Activated CD8-positive, alpha-beta memory T cell treated with anti-CD3 and anti-CD28 coated beads, Interleukin-2, amount 50 U/mL, for 1 hour (primary cell): Measurements from ENCODE around the gene NLN.
"Not testable (repeated sequence)": the region's sequence is repeated elsewhere in the genome, so short reads cannot be mapped to it uniquely, and the experiment has no call there.

Source experiments
- DNase-seq: peaks from one replicate; pipeline ENCODE4 v3.0.0-alpha.2; 2020; ENCODE audit errors: extremely low read depth

NLN gene

GRCh38 chr5:65772963-65773362 is 51.0 kb downstream of the NLN start:
- not testable (repeated sequence) for DNase-seq

GRCh38 chr5:65774346-65774745 is 52.3 kb downstream of the NLN start:
- no peak for DNase-seq

GRCh38 chr5:65775476-65775875 is 53.5 kb downstream of the NLN start:
- DNase-seq: no peak

DNA sequence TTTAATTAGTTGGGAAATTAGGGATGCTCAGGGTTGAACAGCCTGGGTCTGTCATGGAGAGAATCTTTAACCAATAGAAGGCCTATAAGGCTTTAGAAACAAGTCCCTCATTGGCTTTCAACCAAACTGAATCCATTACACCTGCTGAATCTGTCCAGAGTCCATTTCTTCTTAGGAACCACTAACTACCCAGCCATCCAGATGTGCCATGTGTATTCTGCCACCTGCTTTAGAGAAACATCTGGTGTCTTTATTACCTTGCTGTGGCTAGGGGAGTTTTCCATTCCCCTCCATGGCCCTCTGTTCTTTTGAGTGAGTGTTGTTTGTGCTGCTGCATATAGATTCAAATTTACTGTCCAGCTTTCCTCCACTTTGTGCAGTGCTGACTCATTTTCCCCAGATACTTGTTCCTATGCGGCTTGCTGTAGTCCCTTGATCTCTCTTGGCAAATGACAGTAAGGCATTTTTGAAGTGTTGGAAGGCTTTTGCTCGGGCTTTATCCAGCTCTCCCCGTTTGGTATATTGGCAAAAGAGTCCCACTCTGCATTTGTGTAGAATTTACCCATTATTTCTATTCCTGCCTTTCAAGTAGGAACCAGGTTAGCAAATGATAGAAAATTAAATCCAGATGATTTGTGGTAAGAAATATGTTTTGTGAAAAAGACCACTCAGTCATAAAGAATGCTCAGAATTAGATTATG is 54.6 kb downstream of the NLN start:
- DNase-seq: no peak

DNA sequence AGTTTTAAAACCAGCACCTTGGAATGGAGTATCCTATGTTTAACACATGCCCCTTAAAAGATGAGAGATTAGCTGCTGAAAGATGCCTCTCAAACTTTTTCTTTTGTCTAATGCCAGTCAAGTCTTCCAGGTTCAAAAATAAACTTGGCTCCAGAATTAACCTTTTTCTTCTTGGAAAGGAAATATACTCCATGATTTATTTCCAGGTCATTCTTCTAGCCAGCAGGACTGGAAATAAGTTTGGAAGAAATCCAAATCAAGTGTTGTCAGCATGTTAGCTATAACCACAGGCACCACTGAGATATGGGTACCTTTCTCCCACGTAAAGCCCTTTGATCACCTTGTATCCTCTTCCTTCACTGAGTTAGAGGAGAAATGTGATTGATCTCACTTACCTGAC is 56.1 kb downstream of the NLN start:
- no peak for DNase-seq

GRCh38 chr5:65779643-65780042 is 57.6 kb downstream of the NLN start:
- no peak for DNase-seq

DNA sequence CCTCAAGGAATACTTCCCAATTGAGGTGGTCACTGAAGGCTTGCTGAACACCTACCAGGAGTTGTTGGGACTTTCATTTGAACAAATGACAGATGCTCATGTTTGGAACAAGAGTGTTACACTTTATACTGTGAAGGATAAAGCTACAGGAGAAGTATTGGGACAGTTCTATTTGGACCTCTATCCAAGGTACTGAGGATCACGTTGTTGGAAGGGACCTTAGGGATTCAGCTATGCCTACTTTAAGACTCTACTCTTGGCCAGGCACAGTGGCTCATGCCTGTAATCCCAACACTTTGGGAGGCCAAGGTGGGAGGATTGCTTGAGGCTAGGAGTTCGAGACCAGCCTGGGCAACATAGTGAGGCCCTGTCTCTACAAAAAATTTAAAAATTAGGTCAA is 66.3 kb downstream of the NLN start:
- not testable (repeated sequence) for DNase-seq

GRCh38 chr5:65790371-65791163 is 68.6 kb downstream of the NLN start:
- no peak for DNase-seq

DNA sequence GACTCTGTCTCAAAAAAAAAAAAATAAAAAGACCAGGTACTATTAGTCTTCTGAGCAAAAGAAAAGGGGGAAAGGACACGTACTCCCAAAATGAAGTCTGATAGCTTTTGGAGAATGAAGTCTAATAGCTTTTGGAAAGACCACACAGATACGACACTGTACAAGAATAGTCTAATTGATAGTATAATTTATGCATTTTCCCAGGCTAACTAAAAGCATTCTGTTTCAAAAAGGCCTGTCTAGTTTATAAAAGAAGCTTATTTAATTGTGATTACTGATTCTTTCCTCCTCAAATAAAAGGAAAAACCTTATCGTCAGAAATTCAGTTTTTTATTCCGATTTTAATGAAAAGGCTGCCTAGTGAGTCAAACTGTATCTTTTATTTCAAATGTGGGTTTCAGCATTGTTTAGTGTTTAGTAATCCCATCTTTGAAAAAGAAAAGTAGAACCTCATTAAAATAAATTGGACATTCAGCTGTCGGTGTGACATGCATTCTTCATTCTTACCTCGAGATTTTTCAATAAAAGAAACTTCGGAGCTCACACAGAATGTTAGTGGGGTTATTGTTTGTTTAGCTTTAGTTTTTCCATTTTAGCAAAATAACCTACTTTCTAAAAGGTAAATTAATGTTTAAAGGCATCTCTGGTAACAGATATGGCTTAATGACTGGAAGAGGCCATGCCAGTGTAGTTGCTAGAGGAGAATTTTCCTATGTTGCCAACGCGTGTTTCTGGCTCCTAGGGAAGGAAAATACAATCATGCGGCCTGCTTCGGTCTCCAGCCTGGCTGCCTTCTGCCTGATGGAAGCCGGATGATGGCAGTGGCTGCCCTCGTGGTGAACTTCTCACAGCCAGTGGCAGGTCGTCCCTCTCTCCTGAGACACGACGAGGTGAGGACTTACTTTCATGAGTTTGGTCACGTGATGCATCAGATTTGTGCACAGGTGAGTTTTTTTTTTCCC is 70.0 kb downstream of the NLN start:
- DNase-seq: no peak

- DNase-seq: no peak
Measured at GRCh38 chr5:65796269-65796668, 74.3 kb downstream of the NLN start.

- no peak for DNase-seq
Measured at GRCh38 chr5:65796751-65797316, 74.8 kb downstream of the NLN start.

GRCh38 chr5:65797481-65797880 is 75.5 kb downstream of the NLN start:
- DNase-seq: no peak

DNA sequence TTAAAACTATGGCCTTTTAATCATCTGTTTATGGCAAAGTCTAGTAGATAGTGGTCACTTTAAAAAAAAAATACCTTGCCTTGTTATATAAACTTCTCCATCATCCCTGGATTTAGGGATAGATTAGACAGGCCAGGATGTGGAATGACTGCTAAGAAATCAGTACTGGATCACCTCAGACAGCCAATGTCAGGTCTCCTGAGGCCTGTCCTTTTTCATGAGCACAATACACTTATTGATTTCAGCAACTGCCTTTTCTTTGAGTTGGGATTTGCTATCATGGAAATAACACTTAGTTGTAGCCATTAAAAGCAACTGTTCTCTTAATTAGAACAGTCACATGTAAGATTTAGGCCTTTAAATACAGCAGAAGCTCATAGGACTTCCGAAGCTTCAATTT is 77.9 kb downstream of the NLN start:
- DNase-seq: no peak

- no peak for DNase-seq
Measured at GRCh38 chr5:65800775-65801174, 78.8 kb downstream of the NLN start.

- DNase-seq: no peak
Measured at GRCh38 chr5:65801352-65801783, 79.4 kb downstream of the NLN start.

DNA sequence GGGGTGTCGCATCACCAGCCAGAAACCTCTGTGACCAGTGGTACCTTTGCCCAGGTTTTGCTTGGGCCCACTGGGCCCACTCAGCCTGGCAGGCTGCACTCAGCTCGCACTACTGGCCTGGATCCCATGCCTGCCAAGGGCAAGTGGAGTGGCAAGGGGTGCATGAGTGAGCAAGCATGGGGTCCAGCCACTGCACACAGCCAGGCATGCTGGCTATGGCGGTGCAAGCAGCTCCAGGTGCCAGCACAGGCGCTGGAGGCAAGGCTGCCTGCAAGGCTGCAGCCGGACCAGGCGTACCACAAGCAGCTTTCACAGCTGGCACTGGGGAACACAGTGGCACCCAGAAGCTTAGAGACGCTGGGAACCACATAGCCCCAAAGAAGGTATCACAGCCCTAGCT is 80.1 kb downstream of the NLN start:
- DNase-seq: no peak

DNA sequence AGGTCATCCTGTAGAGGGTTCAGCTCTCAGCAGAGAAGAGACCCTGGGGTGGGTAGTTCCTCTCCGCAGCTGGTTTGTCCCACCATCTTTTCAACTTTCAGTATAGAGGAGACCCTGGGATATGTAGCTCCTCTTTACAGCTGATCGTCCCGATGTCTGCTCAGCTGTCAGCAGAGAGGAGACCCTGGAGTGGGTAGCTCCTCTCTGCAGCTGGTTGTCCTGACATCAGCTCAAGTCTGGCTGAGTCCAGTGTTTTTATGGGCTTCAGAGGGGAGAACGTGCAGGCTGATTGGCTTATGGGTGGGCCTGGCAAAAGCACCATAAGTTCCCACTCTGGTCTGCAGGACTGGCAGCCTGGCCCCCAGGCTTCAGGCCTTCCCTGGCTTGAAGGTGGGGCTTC is 80.8 kb downstream of the NLN start:
- no peak for DNase-seq

DNA sequence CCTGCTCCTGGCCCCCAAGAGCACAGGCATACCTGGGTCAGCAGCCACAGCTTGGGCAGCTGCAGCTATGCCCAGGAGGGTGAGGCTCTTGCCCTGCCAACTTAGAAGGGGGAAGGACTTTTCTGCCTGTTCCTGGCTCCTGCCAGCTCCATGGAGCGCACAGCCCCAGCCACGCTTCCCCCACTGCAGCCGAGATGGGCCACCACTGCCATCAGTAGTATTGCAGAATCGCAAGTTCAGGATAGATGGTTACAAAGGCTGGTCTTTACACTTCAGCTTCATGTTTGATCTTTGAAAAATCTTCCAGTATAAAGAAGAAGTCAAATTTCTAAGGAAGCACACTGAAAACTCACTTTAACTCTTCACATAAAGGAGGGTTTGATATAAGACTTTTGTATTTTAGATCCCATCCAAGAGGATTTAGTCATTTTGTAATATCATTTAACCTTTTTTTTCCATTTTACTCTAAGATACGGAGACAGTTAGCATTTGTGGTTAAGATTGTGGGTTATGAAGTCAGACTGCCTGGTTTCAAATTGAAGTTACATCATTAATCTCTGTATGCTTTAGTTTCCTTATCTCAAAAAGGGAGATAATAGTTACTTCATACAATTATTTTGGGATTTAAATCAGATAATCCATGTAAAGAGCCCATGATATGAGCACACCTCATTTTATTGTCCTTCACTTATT is 81.8 kb downstream of the NLN start:
- no peak for DNase-seq

DNA sequence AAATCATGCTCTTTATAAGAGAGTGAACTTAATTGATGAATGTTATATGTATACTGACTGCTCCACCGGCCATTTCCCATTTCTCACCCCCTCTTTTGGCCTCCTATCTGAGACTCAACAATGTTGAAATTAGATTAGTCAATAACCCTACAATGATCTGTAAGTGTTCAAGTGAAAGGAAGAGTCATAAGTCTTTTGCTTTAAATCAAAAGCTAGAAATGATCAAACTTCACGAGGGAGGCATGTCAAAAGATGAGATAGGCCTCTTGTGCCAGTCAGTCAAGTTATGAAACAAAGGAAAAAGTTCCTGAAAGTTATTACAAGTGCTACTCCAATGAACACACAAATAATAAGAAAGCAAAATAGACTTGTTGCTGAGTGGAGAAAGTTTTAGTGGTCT is 83.1 kb downstream of the NLN start:
- DNase-seq: no peak

DNA sequence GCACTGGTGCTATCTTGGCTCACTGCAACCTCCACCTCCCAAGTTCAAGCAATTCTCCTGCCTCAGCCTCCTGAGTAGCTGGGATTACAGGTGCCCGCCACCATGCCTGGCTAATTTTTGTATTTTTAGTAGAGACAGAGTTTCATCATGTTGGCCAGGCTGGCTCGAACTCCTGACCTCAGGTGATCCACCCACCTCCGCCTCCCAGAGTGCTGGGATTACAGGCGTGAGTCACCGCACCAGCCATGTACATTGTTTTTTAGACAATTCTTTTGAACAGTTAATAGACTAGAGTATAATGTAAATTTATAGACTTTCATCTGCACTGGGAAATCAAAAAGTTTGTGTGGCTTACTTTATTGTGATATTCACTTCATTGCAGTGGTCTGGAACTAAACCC is 85.5 kb downstream of the NLN start:
- not testable (repeated sequence) for DNase-seq

- DNase-seq: no peak
Measured at GRCh38 chr5:65808251-65808741, 86.3 kb downstream of the NLN start.
